ENCODE measurements around the gene VPS26B. TPM values are rescaled to one million over a fixed set of nuclear protein-coding genes. Genes with fewer than 3 reads are reported as not detected.
"Not testable (repeated sequence)": the region's sequence is repeated elsewhere in the genome, so short reads cannot be mapped to it uniquely, and the experiment has no call there.

The VPS26B gene
- total RNA-seq, 1 donor from 2014 or later = 19.2 TPM

GRCh38 chr11:134250246-134250645 lies 25.8 kb downstream of the VPS26B start:
- Histone ChIP-seq H3K4me3 (ENCODE audit: low read depth, low read length) (no peak overlapping the region), H3K36me3 (ENCODE audit: control insufficient read depth, insufficient read depth, low read length) (peaks cover 12% of the 10 kb centered on the region), H3K27me3 (ENCODE audit: control insufficient read depth, insufficient read depth, low read length) (no peaks in the 10 kb centered on the region)
- DNase-seq (ENCODE audit: low read depth) = no peak
- TF ChIP-seq CTCF (IDR thresholded peaks at IDR 0.05; ENCODE audit: insufficient read depth, low read length, severe bottlenecking) = no peak
- FAIRE-seq = no peak

DNA sequence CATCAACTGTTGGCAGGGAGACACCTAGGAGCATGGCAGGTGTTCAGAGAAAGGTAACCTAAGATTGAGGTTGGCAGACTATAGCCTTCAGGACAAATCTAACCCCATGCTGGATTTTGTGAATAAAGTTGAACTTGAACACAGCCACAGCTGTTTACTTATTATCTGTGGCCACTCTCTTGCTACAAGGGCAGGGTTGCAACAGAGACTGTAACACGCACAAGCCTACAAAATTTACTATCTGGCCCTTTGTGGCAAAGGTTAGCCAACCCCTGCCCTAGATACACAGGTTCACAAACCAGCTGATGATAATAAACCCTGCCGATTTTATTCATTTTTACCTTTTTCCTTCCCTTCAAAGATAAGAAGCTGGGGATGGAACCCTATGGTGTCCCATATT lies 26.2 kb downstream of the VPS26B start:
- no peak for TF ChIP-seq CTCF (IDR thresholded peaks at IDR 0.05; ENCODE audit: insufficient read depth, low read length, severe bottlenecking)
- FAIRE-seq = no peak
- Histone ChIP-seq H3K36me3 (ENCODE audit: control insufficient read depth, insufficient read depth, low read length) (peaks cover 11% of the 10 kb centered on the region), H3K27me3 (ENCODE audit: control insufficient read depth, insufficient read depth, low read length) (no peaks in the 10 kb centered on the region), H3K4me3 (ENCODE audit: low read depth, low read length) (no peak overlapping the region)
- no peak for DNase-seq (ENCODE audit: low read depth)

DNA sequence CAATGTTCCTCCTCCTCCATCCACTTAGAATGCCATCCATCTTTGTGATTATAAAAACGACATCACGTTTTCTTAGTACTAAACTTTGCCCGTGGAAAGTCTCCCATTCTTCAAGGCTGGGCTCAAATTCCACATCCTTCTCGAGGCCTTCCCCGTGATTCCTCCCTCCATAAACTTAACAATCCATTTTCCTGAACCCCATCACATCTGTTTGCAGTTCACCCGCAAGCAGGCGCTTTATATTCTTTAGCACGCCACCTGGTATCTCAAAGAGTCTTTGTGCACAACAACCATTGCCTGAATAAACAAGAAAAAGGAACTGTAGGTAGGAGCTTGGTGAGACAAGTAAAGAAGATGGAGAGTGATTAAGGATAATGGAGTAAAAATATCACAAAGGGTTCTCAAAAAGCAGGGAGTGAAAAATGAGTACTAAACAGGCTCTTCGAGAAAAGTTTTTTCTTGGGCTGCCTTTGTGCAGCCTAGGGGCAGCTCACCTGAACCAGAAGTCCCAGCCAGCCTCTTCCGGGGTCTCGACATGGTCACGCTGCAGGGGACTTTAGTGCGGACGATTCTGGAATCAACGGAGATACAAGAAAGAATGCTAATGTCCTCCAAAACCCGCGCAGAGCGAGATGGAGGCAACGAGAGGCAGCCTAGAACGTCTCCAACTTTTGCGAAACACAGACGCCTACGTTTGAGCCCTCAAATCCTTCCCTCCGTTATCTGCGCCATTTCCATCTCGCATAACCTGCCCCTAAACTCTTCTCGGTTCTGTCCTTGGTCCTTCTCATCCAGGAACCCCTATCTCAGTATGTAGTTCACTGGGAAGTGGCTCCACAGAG lies 28.1 kb downstream of the VPS26B start:
- H3K36me3 ChIP-seq (ENCODE audit: control insufficient read depth, insufficient read depth, low read length) = peaks cover 14% of the 10 kb centered on the region
- DNase-seq (ENCODE audit: low read depth) = no peak

DNA sequence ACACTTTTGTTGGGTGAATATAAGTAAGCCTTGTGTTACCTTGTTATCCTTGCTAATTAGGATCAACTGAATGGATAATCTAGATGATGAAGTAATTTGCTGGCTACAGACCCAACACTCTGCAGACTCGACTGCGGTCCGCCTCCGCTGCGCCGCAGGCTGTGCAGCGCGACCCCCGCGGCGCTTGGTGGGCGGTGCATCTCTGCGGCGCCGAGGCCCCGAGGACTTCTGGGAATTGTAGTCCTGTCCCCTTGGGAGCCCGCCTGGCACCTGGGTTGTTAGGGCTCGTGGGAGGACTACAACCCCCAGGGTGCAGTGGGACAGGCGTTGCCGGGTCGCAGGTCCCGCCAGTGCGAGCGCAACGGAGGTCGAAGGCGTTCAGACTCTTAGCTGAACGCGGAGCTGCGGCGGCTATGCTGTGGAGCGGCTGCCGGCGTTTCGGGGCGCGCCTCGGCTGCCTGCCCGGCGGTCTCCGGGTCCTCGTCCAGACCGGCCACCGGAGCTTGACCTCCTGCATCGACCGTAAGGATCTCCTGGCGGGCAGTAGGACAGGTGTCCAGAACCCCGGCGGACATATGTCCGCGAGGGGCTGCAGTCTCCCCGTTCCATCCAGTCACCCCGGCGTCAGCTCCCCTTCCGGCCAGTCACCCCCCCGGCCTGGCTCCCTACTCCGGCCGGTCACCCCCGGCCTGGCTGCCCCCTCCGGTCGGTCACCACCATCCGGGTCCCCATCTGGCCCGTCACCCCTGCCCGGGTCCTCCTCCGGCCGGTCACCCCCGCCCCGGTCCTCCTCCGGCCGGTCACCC lies 28.9 kb downstream of the VPS26B start, which contains the start of the genes ACAD8 and THYN1:
ACAD8 (plus strand) TSS at position 381 of the 806 bp plus-strand sequence; CDS start at position 414, 33 bp downstream.
THYN1 (minus strand) TSS at position 165 of the 806 bp plus-strand sequence. CDS start 470 bp downstream, outside the sequence.
- H3K36me3 ChIP-seq (ENCODE audit: control insufficient read depth, insufficient read depth, low read length) = peaks cover 12% of the 10 kb centered on the region
- H3K27me3 ChIP-seq (ENCODE audit: control insufficient read depth, insufficient read depth, low read length) = no peaks in the 10 kb centered on the region
- H3K4me3 ChIP-seq (ENCODE audit: low read depth, low read length) = peak within 1 kb of the TSS; percentile 70
- DNase-seq (ENCODE audit: low read depth) (peak; percentile 90), FAIRE-seq (no peak)
- TF ChIP-seq CTCF (IDR thresholded peaks at IDR 0.05; ENCODE audit: insufficient read depth, low read length, severe bottlenecking) = peak; percentile 10

More for the DNA sequence above, 28.1 kb downstream of the VPS26B start:
- no peaks in the 10 kb centered on the region for H3K27me3 ChIP-seq (ENCODE audit: control insufficient read depth, insufficient read depth, low read length)
- FAIRE-seq = no peak
- H3K4me3 ChIP-seq (ENCODE audit: low read depth, low read length) = peak overlapping the region; percentile 70
- no peak for TF ChIP-seq CTCF (IDR thresholded peaks at IDR 0.05; ENCODE audit: insufficient read depth, low read length, severe bottlenecking)

- FAIRE-seq (no peak), DNase-seq (ENCODE audit: low read depth) (no peak)
- H3K36me3 ChIP-seq (ENCODE audit: control insufficient read depth, insufficient read depth, low read length) = peaks cover 10% of the 10 kb centered on the region
- no peak for TF ChIP-seq CTCF (IDR thresholded peaks at IDR 0.05; ENCODE audit: insufficient read depth, low read length, severe bottlenecking)
- H3K27me3 ChIP-seq (ENCODE audit: control insufficient read depth, insufficient read depth, low read length) = no peaks in the 10 kb centered on the region
- peak overlapping the region; percentile 70 for H3K4me3 ChIP-seq (ENCODE audit: low read depth, low read length)
Measured at GRCh38 chr11:134254433-134255183, 30.1 kb downstream of the VPS26B start.

DNA sequence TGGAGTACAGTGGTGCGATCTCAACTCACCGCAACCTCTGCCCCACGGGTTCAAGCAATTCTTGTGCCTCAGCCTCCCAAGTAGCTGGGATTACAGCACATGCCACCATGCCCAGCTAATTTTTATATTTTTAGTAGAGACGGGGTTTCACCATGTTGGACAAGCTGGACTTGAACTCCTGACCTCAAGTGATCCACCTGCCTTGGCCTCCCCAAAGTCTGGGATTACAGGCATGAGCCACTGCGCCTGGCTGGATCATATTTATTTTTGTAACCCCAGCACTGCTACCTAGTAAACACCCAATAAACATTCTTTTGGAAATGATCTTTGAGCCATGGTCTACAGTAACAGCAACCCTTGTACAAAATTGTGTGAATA lies 30.7 kb downstream of the VPS26B start:
- peaks cover 12% of the 10 kb centered on the region for H3K36me3 ChIP-seq (ENCODE audit: control insufficient read depth, insufficient read depth, low read length)
- H3K4me3 ChIP-seq (ENCODE audit: low read depth, low read length); H3K27me3 ChIP-seq (ENCODE audit: control insufficient read depth, insufficient read depth, low read length); FAIRE-seq; DNase-seq (ENCODE audit: low read depth): not testable (repeated sequence)
